ENCODE data around the gene ARHGAP31.

Gene ARHGAP31

GRCh38 chr3:119279584-119280243 lies 14.5 kb upstream of the ARHGAP31 start:
- no peak for TF ChIP-seq CTCF (IDR thresholded peaks at IDR 0.05; ENCODE audit: low read depth, low read length)
- no peak for TF ChIP-seq EZH2phosphoT487 (IDR thresholded peaks at IDR 0.05; ENCODE audit: low read depth)
- H3K79me2 ChIP-seq (ENCODE audit: low read length) = no peaks in the 10 kb centered on the region
- no peaks in the 10 kb centered on the region for H3K27me3 ChIP-seq (ENCODE audit: low read depth, low read length)
- no peaks in the 10 kb centered on the region for H4K20me1 ChIP-seq (ENCODE audit: insufficient read depth, low read length)
- no peak overlapping the region for H3K4me3 ChIP-seq (ENCODE audit: low read length)
- H3K4me1 ChIP-seq (ENCODE audit: low read length) = peaks cover 5% of the 10 kb centered on the region
- no peak overlapping the region for H3K4me2 ChIP-seq (ENCODE audit: low read length)
- H3K9me3 ChIP-seq (ENCODE audit: insufficient read depth, low read length) = peaks cover 15% of the 10 kb centered on the region
- no peak overlapping the region for H3K27ac ChIP-seq (ENCODE audit: low read length)
- H3K9ac ChIP-seq (ENCODE audit: low read length) = no peak overlapping the region
- no peaks in the 10 kb centered on the region for H3K36me3 ChIP-seq (replicated peaks; ENCODE audit: low read depth, low read length)
- H2AFZ ChIP-seq (ENCODE audit: low read depth, low read length) = no peak overlapping the region

GRCh38 chr3:119288669-119289403 lies 5.3 kb upstream of the ARHGAP31 start:
- Histone ChIP-seq H3K4me1 (ENCODE audit: low read length) (peaks cover 14% of the 10 kb centered on the region), H3K9me3 (ENCODE audit: insufficient read depth, low read length) (peaks cover 14% of the 10 kb centered on the region; the same call in 1 of the 2 replicates), H3K27ac (ENCODE audit: low read length) (no peak overlapping the region), H3K9ac (ENCODE audit: low read length) (no peak overlapping the region), H3K4me2 (ENCODE audit: low read length) (no peak overlapping the region), H3K36me3 (replicated peaks; ENCODE audit: low read depth, low read length) (no peaks in the 10 kb centered on the region), H2AFZ (ENCODE audit: low read depth, low read length) (no peak overlapping the region), H3K79me2 (ENCODE audit: low read length) (no peaks in the 10 kb centered on the region), H4K20me1 (ENCODE audit: insufficient read depth, low read length) (no peaks in the 10 kb centered on the region), H3K4me3 (ENCODE audit: low read length) (no peak overlapping the region), H3K27me3 (ENCODE audit: low read depth, low read length) (no peaks in the 10 kb centered on the region)
- TF ChIP-seq EZH2phosphoT487 (IDR thresholded peaks at IDR 0.05; ENCODE audit: low read depth) = no peak
- TF ChIP-seq CTCF (IDR thresholded peaks at IDR 0.05; ENCODE audit: low read depth, low read length) = no peak

GRCh38 chr3:119289404-119289770 lies 4.8 kb upstream of the ARHGAP31 start:
- H3K4me3 ChIP-seq (ENCODE audit: low read length) = no peak overlapping the region
- H3K9me3 ChIP-seq (ENCODE audit: insufficient read depth, low read length) = peaks cover 8% of the 10 kb centered on the region; the same call in 1 of the 2 replicates
- H3K27ac ChIP-seq (ENCODE audit: low read length) = no peak overlapping the region
- TF ChIP-seq CTCF (IDR thresholded peaks at IDR 0.05; ENCODE audit: low read depth, low read length) = no peak
- TF ChIP-seq EZH2phosphoT487 (IDR thresholded peaks at IDR 0.05; ENCODE audit: low read depth) = no peak
- H3K4me2 ChIP-seq (ENCODE audit: low read length) = no peak overlapping the region
- peaks cover 4% of the 10 kb centered on the region; the same call in 1 of the 2 replicates for H3K79me2 ChIP-seq (ENCODE audit: low read length)
- H3K27me3 ChIP-seq (ENCODE audit: low read depth, low read length) = no peaks in the 10 kb centered on the region
- H3K36me3 ChIP-seq (replicated peaks; ENCODE audit: low read depth, low read length) = no peaks in the 10 kb centered on the region
- H2AFZ ChIP-seq (ENCODE audit: low read depth, low read length) = no peak overlapping the region
- no peaks in the 10 kb centered on the region for H4K20me1 ChIP-seq (ENCODE audit: insufficient read depth, low read length)
- no peak overlapping the region for H3K9ac ChIP-seq (ENCODE audit: low read length)
- H3K4me1 ChIP-seq (ENCODE audit: low read length) = peaks cover 14% of the 10 kb centered on the region

- peaks cover 13% of the 10 kb centered on the region for H3K79me2 ChIP-seq (ENCODE audit: low read length)
- no peaks in the 10 kb centered on the region for H3K27me3 ChIP-seq (ENCODE audit: low read depth, low read length)
- no peak overlapping the region for H3K4me3 ChIP-seq (ENCODE audit: low read length)
- peaks cover 8% of the 10 kb centered on the region; the same call in 1 of the 2 replicates for H3K9me3 ChIP-seq (ENCODE audit: insufficient read depth, low read length)
- H4K20me1 ChIP-seq (ENCODE audit: insufficient read depth, low read length) = no peaks in the 10 kb centered on the region
- no peak overlapping the region for H3K4me2 ChIP-seq (ENCODE audit: low read length)
- H3K9ac ChIP-seq (ENCODE audit: low read length) = no peak overlapping the region
- no peaks in the 10 kb centered on the region for H3K36me3 ChIP-seq (replicated peaks; ENCODE audit: low read depth, low read length)
- no peak overlapping the region for H3K27ac ChIP-seq (ENCODE audit: low read length)
- TF ChIP-seq CTCF (IDR thresholded peaks at IDR 0.05; ENCODE audit: low read depth, low read length) (no peak), EZH2phosphoT487 (IDR thresholded peaks at IDR 0.05; ENCODE audit: low read depth) (no peak)
- H2AFZ ChIP-seq (ENCODE audit: low read depth, low read length) = no peak overlapping the region
- H3K4me1 ChIP-seq (ENCODE audit: low read length) = peaks cover 14% of the 10 kb centered on the region
These were observed 3.6 kb upstream of the ARHGAP31 start for GRCh38 chr3:119290613-119291012.
